NCI-H446 (cell line): ENCODE measurements around the gene RHO.
"Not testable (repeated sequence)": the region's sequence is repeated elsewhere in the genome, so short reads cannot be mapped to it uniquely, and the experiment has no call there.

Experiments used
- DNase-seq, 2 experiments: peaks; one replicate each; lab custom pipeline; 2025; lab: John Stamatoyannopoulos, UW

RHO gene

DNA sequence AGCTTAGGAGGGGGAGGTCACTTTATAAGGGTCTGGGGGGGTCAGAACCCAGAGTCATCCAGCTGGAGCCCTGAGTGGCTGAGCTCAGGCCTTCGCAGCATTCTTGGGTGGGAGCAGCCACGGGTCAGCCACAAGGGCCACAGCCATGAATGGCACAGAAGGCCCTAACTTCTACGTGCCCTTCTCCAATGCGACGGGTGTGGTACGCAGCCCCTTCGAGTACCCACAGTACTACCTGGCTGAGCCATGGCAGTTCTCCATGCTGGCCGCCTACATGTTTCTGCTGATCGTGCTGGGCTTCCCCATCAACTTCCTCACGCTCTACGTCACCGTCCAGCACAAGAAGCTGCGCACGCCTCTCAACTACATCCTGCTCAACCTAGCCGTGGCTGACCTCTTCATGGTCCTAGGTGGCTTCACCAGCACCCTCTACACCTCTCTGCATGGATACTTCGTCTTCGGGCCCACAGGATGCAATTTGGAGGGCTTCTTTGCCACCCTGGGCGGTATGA is at the start of gene RHO:
TSS of gene RHO (plus strand) at position 51 of the 512 bp plus-strand sequence. CDS start at position 146, 95 bp downstream.
- DNase-seq: no peak

DNA sequence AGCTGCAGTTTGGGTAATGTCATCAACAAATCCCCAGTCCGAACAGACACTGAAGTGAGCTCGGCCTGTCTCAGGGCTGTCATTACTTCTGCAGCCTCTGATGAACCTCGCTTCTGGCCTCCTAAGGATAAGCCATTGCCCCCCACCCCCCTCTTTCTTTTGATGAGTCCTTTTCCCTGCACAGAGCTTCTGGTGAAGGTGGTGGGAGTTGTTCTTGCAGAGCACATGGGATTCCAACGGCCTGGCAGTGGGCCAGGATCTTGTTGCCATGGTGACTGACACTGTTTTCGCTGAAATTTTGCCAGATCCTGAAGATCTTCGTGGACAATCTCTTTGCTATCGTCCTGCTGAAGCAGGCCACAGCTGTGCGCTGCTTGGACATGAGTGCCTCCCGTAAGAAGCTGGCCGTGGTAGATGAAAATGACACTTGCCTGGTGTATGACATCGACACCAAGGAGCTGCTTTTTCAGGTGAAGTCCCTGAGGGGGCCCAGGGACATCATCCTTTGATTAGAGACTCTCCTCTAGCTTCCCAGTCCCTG is 47.1 kb upstream of the RHO start:
- peak in 1 of 2 experiments; percentile 36 for DNase-seq

DNA sequence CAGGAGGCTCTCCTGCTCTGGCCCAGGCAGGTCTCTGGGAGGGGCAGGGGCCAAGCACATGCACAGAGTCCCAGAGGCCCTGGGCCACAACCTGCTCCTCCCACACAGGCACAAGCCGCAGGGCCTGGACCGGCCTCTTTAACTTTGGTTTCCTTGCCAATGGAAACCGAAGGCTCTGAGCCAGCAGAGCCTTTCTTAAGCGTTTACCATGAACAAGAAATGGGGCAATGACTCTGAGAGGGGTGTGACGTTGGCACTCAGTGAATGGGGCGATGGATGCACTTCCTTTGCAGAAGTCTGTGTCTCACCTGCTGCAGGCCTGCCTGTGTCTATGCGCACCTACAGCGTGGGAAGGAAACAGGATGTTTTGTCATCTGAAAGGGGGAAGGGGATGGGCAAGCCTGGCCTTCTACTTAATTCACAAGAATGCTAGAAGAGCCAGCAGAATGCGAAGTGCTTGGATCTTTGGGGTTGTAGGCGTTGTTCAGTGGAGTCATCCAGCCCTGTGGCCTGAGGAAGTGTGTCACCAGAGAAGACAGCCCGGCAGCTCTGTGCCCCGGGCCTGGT is 46.6 kb upstream of the RHO start:
- no peak for DNase-seq

DNA sequence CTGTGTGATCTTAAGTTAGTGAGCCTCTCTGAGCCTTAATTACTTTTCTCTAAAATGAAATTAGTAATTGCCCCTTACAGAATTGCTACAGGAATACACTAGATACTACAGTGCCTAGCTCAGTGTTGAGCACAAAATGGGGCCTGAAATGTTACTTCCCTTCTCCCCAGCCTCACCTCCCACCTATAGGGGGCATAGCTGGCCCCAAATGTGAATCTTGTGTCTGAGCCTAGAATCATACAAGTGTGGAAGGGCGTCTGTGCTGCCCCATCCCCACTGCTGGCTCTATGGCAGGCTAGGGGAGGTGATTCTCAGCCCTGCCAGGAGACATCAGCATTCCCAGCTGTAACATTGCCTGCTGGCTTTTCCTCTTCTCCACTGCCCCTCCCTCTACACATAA is 45.7 kb upstream of the RHO start:
- DNase-seq: no peak

DNA sequence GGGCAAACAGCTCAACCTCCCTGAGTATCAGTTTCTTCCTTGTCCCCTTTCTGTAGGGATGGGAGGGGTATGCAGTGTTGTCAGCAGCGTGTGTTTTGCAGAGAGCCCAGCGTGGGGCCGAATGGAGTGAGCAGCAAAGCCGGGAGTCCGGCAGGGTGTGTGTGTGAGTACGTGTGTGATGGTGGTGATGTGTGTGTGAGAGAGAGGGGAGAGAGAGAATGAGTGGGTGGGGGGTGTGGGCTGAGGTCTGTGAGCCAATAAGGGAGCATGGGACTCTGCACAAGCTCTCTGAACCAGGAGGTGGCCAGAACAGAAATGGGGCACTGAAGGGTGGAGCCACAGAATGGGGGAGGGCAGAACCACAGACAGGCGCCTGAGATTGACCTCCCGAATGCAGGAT is 44.6 kb upstream of the RHO start:
- no peak for DNase-seq

DNA sequence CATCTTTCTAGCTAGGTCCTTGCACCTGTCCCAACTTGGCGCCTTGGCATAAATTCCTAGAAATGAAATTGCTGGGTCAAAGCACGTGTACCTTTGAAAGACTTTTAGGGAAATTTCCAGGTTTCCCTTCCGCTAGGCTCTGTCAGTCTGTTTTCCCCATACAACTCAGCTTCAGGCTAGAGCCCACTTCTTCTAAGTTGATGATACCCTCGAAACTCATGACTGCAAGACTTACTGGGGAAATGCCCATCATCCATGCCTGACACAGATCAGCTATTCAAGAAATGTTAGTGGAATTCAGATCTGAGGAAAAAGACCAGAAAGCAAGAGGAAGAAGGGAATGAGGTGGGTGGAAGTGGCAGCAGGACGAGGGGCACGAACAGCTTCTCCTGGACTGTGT is 43.3 kb upstream of the RHO start:
- not testable (repeated sequence) for DNase-seq

DNA sequence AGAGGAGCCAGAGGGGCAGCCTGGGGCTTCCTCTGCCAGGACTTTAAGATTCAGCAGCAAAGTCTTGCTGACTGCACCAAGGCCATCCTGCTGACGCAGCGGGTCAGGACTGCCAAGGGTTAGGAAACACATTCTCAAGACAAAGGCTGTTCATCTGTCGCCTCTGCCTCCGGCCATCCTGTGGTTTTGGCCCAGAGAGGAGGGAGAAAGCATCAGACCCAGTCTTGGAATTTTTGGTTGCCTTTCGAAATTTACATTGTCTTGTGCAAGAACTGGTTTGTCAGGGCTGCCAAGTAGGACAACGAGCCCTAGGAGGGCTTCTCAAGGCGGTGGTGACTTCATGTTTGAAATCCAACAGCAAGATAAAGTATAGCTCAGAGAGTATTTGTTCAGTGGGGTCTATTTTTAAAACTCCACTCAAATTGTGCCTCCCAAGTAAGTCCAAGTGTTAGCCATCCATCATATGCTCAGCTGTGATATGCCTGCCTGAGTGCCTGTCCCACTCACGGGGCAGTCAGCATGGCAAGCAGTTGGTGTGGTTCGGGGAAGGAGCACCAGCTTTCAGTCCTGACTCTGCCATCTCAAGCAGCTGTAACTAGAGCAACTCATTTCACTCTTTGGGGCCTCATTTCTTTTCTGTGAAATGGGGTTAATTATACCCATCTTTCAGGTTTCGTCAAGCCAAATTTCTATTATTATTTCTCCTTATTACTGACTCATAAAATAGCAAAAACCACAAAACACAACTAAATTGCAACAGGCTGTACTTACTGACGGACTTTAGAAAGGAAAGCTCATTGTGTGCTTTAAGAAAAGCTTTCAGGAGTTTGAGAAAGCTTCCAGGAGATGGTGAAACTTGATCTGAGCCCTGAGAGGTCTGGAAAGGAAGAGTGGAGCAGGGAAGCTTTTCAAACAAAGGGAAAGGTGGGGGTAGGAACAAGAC is 42.4 kb upstream of the RHO start:
- no peak for DNase-seq

DNA sequence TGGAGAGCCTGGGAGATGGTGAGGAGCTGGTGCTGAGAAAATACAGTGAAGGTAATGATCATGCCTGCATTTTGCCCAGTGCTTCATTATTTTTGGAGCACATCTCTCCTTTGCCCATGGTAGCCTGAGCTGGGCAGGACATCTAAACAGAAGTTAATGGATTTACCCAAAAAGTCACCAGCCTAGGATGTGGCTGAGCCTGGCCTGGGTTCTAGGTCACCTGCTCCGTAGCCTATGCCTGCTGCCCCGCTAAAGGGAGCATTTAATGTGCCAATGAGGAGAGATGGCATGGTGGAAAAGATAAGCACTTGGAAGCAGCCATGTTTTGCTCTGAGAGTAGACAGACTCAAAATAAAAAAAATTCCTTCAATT is 41.8 kb upstream of the RHO start:
- no peak for DNase-seq

DNA sequence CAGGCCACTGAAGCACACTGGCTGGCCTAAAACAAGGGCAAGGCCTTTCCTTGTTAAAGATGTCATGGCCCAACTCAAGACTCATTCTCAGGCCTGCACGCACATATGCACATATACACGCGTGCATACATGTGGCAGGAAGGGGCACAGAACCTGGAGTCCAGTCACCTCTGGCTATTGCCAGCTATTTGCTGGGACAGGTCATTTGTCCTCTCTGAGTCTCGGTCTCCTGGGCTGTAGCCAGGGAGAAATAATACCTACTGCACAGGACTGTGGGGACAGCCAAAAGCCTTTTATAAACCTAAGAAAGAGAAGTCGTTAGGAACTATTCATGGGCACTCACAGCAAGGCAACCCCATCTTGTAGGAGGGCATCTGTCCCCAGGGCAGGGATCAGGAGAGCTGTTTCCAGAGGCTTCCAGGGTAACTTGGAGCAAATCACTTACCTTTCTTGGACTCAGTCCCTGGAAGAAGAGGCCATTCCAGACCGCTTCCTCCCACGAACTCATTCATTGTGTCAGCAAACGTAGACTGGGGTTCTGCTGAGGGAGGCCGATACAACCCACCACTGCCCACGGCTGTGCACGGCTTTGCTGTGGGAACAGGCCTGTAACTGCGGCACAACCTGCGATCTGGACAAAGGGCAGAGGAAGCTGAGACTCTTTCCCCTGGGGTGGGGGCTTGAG is 41.1 kb upstream of the RHO start:
- no peak for DNase-seq

DNA sequence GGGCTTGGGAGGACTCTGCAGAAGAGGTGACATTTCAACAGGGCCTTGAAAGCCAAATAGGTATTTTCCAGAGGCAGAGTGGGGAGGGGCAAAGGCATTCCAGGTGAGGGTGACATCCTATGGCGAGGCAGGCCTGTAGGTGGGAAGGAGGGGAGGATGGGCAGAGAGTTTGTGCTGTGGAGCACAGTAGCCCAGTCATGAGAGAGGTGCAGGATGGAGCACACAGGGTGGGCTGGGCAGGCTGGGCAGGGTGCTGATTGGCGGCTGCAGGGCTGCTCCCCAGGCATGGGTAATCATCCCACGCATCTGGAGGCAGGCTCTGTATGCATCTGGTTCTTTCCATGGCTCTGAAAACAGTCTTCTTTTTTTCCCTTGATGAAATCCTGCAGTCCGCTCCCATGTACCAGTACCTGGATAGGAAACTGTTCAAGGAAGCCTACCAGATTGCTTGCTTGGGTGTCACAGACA is 40.5 kb upstream of the RHO start:
- DNase-seq: not testable (repeated sequence)

DNA sequence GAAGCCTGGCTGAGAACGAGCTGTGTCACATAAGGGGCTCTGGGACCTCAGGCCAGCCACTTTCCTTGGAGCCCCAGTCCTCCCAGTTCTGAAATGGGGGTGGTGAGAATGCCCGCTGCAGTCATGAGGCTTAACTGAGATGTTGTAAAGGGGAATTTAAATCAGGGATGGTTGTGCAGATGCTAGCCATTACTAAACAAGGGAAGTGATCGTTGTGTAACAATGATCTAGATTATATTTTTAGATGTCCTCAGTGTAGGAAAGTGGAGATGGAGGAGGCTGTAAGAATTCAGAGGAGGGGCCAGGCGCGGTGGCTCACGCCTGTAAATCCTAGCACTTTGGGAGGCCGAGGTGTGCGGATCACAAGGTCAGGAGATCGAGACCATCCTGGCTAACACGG is 39.2 kb upstream of the RHO start:
- not testable (repeated sequence) for DNase-seq

DNA sequence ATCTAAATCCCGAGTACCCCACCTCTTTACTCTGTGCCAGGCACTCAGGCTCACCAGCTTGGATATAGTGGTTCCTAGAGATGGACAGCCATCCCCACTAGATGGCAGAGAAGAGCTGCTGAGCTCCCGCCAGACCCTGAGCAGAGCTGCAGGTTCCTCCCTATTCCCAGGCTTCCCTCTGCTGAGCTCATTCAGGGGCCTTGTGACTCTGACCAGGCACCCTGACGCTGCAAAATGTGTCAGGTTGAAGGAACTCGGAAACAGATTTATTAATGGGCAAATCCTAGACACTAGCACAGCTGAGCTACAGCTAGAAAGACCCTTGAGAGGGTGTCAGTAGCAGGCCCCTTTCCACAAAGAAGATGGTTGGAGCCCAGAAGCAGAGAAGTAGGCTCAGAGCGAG is 38.2 kb upstream of the RHO start:
- DNase-seq: peak; percentile 74 to 88

DNA sequence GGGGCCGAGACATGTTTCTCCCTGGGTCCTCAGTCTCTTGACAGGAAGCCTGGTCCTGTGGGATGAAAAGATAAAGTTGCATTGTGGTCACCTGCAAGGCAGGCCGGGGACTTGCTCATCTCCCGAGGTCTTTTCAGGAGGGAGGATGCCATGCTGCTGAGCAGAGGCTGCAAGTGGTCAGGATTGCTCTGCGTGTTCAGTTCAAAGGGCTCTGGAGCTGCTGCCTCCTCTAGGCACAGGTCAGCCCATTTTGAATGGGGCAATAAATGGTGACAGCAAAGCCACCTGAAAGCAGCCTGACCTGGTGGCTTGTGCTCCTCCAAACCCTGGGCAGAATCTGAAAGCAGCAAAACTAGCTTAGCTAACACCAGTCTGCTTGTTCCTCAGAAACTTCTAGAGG is 37.4 kb upstream of the RHO start:
- DNase-seq: not testable (repeated sequence)

DNA sequence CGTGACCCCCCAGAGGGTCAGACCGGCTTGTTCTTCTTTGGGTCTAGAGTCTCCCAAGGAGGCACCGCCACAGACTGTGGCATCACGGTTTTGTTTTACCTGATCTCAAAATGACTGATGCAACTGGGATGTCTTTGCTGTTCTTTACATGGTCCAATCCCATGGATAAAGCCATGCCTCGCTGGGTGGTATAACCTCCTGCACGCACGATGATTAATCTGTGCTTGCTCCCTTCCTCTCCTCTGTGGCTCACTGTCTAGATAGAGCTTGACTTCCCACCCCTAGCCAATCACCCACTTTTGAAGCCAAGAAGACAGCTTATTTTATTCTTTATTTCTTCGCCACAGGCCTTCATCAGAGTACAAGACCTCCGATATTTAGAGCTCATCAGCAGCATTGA is 36.6 kb upstream of the RHO start:
- DNase-seq: no peak

DNA sequence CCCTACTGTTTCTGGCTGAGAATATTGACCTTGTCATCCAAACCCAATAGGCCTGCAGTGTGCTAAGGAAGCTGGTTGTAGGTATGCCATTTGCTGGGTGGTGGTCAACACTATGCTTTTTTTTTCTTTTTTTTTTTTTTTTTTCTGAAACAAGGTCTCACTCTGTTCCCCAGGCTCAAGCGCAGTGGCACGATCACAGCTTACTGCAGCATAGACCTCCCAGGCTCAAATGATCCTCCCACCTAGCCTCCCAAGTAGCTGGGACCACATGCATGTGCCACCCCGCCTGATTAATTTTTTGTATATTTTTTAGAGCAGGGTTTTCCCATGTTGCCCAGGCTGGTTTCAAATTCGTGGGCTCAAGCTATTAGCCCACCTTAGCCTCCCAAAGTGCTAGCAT is 35.7 kb upstream of the RHO start:
- no peak for DNase-seq

DNA sequence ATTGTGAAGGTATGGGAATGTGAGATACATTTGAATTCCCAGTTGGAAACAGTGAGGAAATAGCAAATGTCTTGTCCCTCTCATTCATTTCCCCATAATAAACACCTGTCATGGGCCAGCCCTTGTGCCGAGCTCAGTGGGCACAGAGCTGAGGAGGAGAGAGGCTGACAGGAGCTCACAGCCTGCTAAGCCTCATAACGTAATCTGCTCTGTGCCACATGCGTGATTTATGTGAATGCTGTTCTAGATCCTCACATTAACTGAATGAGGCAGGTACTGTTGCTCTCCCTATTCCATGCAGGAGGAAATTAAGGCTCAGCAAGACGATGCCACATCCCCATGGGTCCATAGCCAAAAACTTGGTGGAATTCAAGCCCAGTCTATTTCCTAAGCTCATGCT is 35.2 kb upstream of the RHO start:
- DNase-seq: no peak

DNA sequence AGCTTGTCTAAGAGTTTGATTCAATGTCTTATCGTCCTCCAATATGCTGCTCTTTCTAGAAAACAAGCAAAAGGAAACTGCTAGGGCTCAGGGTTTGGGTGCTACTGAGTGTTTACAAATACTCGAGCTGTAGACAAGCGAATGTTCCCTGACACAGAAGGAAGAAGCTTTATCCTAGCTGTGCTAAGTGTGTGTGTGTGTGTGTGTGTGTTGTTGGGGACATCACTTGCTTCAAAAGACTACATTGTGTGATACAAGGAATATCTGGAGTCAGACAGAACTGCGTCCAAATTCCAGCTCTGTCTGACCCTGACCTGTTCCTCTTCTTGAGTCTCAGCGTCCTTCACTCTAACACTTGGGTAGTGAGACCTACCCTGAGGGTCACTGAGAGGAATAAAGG is 33.9 kb upstream of the RHO start:
- not testable (repeated sequence) for DNase-seq

DNA sequence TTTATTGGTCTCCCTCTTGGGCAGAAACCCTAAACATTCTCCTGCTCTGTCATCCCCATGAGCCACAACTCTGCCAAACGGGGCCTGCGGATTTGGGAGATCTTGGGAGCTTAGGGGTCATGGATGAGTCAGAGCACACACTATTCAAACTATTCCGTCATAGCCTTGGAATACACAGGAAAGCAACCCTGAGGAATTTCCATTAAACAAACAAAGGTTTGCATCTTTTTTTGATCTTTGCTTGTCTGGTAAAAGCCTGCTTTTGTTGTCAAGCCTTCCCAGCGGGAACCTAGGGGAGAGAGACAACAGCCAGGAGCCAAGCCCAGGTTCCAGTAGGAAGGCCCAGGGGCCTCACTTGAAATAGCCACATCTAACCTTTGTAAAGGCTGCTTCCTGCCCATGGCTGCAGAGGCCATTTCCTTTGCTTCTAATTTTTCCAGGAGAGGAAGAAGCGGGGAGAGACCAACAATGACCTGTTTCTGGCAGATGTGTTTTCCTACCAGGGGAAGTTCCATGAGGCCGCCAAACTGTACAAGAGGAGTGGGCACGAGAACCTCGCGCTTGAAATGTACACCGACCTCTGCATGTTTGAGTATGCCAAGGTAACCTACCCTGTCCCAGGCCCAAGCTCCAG is 33.3 kb upstream of the RHO start:
- DNase-seq: not testable (repeated sequence)

DNA sequence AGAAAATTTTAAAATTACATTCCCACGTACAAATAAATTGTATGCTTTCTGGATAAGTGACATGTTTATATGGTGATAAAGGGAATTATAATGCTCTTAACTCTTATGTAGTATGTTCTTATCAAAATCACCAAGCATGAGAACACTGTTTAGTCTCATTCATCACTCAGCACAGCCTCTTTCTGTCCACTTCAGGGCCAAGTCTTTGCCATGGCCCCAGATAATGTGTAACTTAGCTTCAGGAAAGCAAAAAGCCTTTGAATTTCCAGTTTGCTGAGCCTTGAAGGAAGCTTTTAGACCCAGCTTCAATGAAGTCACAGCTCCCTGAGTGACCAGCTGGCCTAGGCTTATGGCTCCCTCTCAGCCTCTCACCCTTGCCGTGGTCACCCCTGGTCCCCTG is 30.6 kb upstream of the RHO start:
- DNase-seq: not testable (repeated sequence)

DNA sequence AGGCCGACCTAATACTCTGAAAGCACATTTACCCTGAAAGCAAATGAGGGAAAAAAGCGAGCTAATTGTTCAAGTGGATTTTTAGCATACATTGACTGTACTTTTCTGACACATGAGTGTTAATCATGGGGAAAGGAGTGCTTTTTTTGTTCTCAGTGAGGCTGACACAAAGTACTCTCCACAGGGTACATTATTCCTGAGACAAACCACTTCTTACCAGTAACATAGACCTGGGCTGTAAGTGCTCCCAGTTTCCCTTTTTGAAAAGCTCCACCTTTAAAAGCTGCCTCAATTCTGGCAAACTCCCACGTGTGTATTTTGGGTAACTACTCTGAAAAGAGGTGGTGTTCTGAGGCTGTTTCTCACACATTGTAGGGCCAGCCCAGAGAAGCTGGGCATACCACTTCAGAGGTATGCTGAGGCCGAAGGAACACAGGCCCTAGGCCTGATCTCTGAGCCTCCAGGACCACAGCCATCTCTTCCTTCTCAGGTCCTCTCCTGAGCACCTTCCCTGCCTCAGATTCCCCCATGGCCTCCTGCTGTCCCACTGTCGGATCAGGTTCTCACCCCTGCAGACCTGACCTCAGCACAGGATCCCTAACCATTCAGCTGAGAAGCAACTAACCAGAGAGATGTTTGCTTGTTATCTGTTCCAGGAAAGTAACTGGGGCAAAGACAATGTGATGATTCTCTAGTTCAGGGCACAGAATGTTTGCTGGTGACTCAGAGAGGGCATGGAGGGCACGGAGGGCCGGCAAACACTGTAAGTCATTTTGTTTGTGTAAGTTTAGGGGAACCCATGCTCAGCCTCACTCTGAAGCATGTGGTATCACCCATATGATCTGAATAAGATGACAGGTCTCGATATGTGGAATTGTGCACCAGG is 29.6 kb upstream of the RHO start:
- not testable (repeated sequence) for DNase-seq
